HepG2 (cell line): Measurements from ENCODE around the gene NEIL3.

ENCODE experiments used
- NAIF1 ChIP-seq: sonication (generic); formaldehyde crosslinking; IDR thresholded peaks from 2 replicates; pipeline ENCODE4 v1.5.0; 2020; ENCODE audit warnings: mild to moderate bottlenecking, missing genetic modification reagents, borderline replicate concordance
- SP140L ChIP-seq: sonication (generic); formaldehyde crosslinking; IDR thresholded peaks from 2 replicates; pipeline ENCODE4 v1.4.0; 2020; ENCODE audit warnings: missing genetic modification reagents, borderline replicate concordance

GRCh38 chr4:177322881-177323280 is 13.2 kb downstream of the NEIL3 start:
- TF ChIP-seq SP140L (CRISPR knock-in tag) (no peak), NAIF1 (CRISPR knock-in tag) (no peak)
